K562 treated with DMSO at 1 percent for 12 hours (cell line): ENCODE measurements around the gene SMYD3. TPM values are rescaled to one million over a fixed set of nuclear protein-coding genes. Genes with fewer than 3 reads are reported as not detected.

Experiments used
- total RNA-seq: library from RNA; unstranded; fragments of 300-600 nt; gene quantifications from 2 replicates; pipeline ENCODE4 v1.2.3, GENCODE V29; 2022; ENCODE audit not compliant: insufficient read depth

SMYD3 gene
- total RNA-seq, result 116 and 144 TPM in 2 replicates

DNA sequence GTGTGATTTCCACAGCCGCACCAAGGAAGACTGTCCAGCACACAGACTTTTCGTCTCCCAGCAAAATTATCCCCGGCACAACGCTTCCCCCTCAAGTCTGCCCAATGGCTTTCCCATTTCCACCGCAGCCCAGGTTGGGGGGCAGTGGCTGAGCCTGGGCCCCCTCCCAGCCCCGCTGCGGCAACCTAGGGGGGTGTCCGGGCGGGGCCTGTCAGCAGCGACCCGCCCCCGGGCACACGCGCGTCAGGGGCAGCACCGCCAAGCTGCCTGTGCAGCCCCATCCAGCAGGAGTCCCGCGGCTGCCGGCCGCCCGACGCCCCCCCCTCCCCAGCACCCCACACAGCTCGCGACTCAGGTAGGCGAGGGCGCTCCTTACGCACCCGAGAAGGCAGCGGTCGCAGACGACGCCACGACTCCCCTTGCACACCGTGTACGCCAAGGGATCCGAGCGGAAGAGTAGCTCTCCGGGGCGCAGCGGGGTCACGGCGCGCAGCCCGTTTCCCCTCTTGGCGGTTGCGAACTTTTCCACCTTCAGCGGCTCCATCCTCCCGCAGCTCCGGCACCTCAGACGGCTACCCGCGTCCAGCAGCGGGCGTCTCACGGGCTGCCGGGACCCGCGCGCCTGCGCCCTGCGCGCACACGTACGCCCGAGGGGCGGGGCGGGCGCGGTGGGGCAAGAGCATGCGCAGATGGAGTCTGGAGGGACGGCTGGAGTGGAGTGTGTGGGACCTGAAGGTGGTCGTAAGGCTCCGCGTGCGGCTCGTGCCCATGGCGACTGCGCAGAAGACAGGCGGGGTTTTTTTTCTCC is at the start of gene SMYD3:
Gene SMYD3, minus strand, starts transcription at position 606 of the 808 bp plus-strand sequence.

Other genes with a start within 250 kb of the SMYD3 start
- gene TFB2M, start 59.0 kb upstream of the SMYD3 start, total RNA-seq, result 13.3 and 14.1 TPM in 2 replicates
- 5.8 and 24.7 TPM in 2 replicates for gene CNST, start 59.2 kb upstream of the SMYD3 start, total RNA-seq
- gene SCCPDH, start 217.1 kb upstream of the SMYD3 start, total RNA-seq, result 26.9 and 35.7 TPM in 2 replicates